Measurements from ENCODE around the gene MRPL18. TPM values are rescaled to one million over a fixed set of nuclear protein-coding genes. Genes with fewer than 3 reads are reported as not detected.

The MRPL18 gene
- total RNA-seq, 1 donor from 2014 or later = 31.0 TPM

DNA sequence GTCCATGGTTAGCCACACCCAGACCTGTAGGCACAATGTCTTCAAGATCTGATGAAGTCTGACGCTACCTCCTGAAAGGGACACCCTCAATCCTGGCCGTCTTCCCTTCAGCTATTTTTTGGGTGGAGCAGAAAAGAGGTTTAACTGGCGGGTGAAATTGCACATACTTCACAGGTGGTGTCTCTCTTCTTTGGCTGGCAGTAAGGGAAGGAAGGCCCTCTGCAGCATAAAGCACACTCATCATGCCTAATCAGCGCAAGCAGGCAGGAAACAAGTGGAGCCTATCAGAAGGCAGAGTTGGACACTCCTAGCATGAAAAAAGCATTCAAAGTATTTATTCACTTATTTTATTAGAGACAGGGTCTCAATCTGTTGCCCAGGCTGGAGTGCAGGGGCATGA lies 42.7 kb downstream of the MRPL18 start:
- Mint-ChIP-seq H3K27me3 (ENCODE audit: unreplicated experiment) (peaks cover 2% of the 10 kb centered on the region), H3K4me1 (ENCODE audit: unreplicated experiment) (peaks cover 10% of the 10 kb centered on the region), H3K36me3 (ENCODE audit: low read depth, unreplicated experiment) (no peaks in the 10 kb centered on the region), H3K9me3 (ENCODE audit: unreplicated experiment) (no peaks in the 10 kb centered on the region), H3K27ac (ENCODE audit: unreplicated experiment) (no peak overlapping the region), H3K4me3 (ENCODE audit: unreplicated experiment) (no peak overlapping the region)
- no peak for DNase-seq (ENCODE audit: low spot score)
- TF ChIP-seq, protein P1, sequence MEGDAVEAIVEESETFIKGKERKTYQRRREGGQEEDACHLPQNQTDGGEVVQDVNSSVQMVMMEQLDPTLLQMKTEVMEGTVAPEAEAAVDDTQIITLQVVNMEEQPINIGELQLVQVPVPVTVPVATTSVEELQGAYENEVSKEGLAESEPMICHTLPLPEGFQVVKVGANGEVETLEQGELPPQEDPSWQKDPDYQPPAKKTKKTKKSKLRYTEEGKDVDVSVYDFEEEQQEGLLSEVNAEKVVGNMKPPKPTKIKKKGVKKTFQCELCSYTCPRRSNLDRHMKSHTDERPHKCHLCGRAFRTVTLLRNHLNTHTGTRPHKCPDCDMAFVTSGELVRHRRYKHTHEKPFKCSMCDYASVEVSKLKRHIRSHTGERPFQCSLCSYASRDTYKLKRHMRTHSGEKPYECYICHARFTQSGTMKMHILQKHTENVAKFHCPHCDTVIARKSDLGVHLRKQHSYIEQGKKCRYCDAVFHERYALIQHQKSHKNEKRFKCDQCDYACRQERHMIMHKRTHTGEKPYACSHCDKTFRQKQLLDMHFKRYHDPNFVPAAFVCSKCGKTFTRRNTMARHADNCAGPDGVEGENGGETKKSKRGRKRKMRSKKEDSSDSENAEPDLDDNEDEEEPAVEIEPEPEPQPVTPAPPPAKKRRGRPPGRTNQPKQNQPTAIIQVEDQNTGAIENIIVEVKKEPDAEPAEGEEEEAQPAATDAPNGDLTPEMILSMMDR (IDR thresholded peaks at IDR 0.05; ENCODE audit: unreplicated experiment) = no peak

GRCh38 chr6:159833556-159833955 lies 43.3 kb downstream of the MRPL18 start:
- H3K4me1 Mint-ChIP-seq (ENCODE audit: unreplicated experiment) = peaks cover 10% of the 10 kb centered on the region
- no peaks in the 10 kb centered on the region for H3K36me3 Mint-ChIP-seq (ENCODE audit: low read depth, unreplicated experiment)
- DNase-seq (ENCODE audit: low spot score) = no peak
- no peak overlapping the region for H3K27ac Mint-ChIP-seq (ENCODE audit: unreplicated experiment)
- H3K27me3 Mint-ChIP-seq (ENCODE audit: unreplicated experiment) = peaks cover 2% of the 10 kb centered on the region
- no peaks in the 10 kb centered on the region for H3K9me3 Mint-ChIP-seq (ENCODE audit: unreplicated experiment)
- TF ChIP-seq, protein P1 (IDR thresholded peaks at IDR 0.05; ENCODE audit: unreplicated experiment) = no peak
- H3K4me3 Mint-ChIP-seq (ENCODE audit: unreplicated experiment) = no peak overlapping the region

DNA sequence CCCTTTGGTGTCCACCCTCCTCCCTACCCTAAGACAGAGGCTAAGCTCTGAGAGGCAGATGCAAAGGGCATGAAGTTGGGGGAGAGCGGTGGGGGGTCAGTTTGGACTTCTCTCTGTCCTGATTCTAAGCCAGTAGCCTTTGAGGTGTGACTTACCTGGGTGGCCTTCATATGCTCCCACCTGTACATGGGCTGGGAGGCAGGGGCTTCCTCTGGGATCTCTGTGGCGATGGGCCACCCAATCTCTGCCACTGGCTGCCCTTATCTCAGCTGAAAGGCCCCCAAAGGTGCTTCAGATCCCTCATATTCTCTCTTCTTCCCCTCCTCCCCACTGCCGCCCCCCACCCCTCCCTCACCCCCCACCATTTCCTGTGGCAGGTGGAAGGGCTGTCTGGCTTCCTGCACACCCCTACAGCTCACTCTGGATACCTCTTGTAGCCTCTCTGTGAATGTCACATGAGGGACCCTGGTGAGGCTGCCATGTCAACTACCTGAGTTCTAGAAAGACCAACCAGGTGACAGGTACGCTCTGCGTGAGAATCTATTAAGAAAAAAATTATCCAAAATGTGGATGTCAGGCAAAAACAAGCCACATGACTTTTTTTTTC lies 43.8 kb downstream of the MRPL18 start:
- no peak overlapping the region for H3K27ac Mint-ChIP-seq (ENCODE audit: unreplicated experiment)
- no peak overlapping the region for H3K4me3 Mint-ChIP-seq (ENCODE audit: unreplicated experiment)
- H3K36me3 Mint-ChIP-seq (ENCODE audit: low read depth, unreplicated experiment) = no peaks in the 10 kb centered on the region
- DNase-seq (ENCODE audit: low spot score) = no peak
- no peaks in the 10 kb centered on the region for H3K9me3 Mint-ChIP-seq (ENCODE audit: unreplicated experiment)
- peaks cover 2% of the 10 kb centered on the region for H3K27me3 Mint-ChIP-seq (ENCODE audit: unreplicated experiment)
- H3K4me1 Mint-ChIP-seq (ENCODE audit: unreplicated experiment) = peaks cover 10% of the 10 kb centered on the region
- TF ChIP-seq, protein P1 (IDR thresholded peaks at IDR 0.05; ENCODE audit: unreplicated experiment) = no peak

DNA sequence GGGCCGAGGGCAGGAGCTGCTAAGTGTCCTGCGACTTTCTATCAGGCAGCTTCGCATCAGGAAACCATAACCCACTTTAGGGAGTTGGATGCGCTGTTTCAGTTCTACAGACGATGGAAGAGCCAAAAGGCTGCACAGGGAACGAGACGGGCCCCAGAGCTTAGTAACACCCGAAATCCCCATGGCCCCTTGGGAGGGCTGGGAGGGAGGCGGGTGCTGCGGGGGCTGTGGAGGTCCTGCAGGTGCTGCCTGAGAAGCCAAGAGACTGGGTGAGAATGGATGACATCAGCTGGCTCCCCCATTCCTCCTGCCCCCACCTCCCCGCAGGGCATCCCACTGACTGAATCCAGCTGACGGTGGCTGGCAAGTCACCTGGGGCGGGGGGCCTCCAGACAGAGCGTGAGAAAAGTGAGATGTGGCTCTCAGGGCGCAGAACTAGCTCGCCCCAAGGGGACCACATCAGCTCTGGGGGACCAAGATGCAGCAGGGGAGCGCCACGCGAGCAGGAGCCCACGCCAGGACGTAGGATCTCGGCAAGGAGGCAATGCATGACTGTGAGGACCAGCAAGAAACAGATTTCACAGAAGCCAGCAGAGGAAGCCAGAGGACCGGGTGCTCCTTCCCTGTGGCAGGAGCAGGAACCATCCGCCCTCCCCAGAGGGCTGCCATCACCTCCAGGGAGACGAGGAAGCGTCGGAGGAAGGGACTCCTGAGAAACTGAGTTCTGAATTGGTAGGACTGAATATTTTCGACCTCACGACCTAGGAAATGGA lies 46.6 kb downstream of the MRPL18 start:
- TF ChIP-seq, protein P1 (IDR thresholded peaks at IDR 0.05; ENCODE audit: unreplicated experiment) = no peak
- Mint-ChIP-seq H3K36me3 (ENCODE audit: low read depth, unreplicated experiment) (no peaks in the 10 kb centered on the region), H3K4me1 (ENCODE audit: unreplicated experiment) (no peaks in the 10 kb centered on the region), H3K27me3 (ENCODE audit: unreplicated experiment) (peaks cover 2% of the 10 kb centered on the region), H3K27ac (ENCODE audit: unreplicated experiment) (no peak overlapping the region), H3K4me3 (ENCODE audit: unreplicated experiment) (no peak overlapping the region), H3K9me3 (ENCODE audit: unreplicated experiment) (no peaks in the 10 kb centered on the region)
- DNase-seq (ENCODE audit: low spot score) = no peak

DNA sequence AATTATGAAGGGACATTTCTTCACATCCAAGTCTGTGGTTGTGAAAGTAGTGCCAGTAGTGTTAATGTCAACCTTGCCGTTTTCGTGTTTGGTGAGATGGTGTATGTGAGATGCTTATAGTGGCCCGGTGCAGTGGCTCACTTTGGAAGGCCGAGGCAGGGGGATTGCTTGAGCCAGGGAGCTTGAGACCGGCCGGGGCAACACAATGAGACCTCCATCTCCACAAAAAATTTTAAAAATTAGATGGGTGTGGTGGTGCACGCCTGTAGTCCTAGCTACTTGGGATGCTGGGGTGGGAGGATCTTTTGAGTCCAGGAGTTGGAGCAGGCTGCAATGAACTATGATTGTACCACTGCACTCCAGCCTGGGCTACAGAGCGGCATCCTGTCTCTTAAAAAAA lies 47.2 kb downstream of the MRPL18 start:
- no peak for DNase-seq (ENCODE audit: low spot score)
- Mint-ChIP-seq H3K27me3 (ENCODE audit: unreplicated experiment) (peaks cover 2% of the 10 kb centered on the region), H3K27ac (ENCODE audit: unreplicated experiment) (no peak overlapping the region), H3K9me3 (ENCODE audit: unreplicated experiment) (no peaks in the 10 kb centered on the region), H3K36me3 (ENCODE audit: low read depth, unreplicated experiment) (no peaks in the 10 kb centered on the region), H3K4me3 (ENCODE audit: unreplicated experiment) (no peak overlapping the region), H3K4me1 (ENCODE audit: unreplicated experiment) (no peaks in the 10 kb centered on the region)
- TF ChIP-seq, protein P1 (IDR thresholded peaks at IDR 0.05; ENCODE audit: unreplicated experiment) = no peak

Measured in endothelial cell (in vitro differentiated cells).